HG03460 (cell line): ENCODE data around the gene CDH4.

ENCODE experiments used
- ATAC-seq: cut with Tn5 transposase; IDR thresholded peaks from one replicate; pipeline ENCODE4 v1.9.1; 2021; ENCODE audit not compliant: unreplicated experiment

CDH4 gene

GRCh38 chr20:61806314-61806713 lies 554.3 kb downstream of the CDH4 start:
- no peak for ATAC-seq

- ATAC-seq = no peak
Measured at GRCh38 chr20:61806995-61807394, 554.9 kb downstream of the CDH4 start.

GRCh38 chr20:61807471-61808160 lies 555.6 kb downstream of the CDH4 start:
- no peak for ATAC-seq

- no peak for ATAC-seq
Measured at GRCh38 chr20:61808447-61808846, 556.4 kb downstream of the CDH4 start.

- no peak for ATAC-seq
Measured at GRCh38 chr20:61809006-61809770, 557.1 kb downstream of the CDH4 start.

- ATAC-seq = no peak
Measured at GRCh38 chr20:61810066-61810737, 558.1 kb downstream of the CDH4 start.

GRCh38 chr20:61810738-61811135 lies 558.7 kb downstream of the CDH4 start:
- ATAC-seq = no peak

GRCh38 chr20:61811166-61811565 lies 559.1 kb downstream of the CDH4 start:
- ATAC-seq = no peak

GRCh38 chr20:61812121-61812844 lies 560.2 kb downstream of the CDH4 start:
- ATAC-seq = no peak

- no peak for ATAC-seq
Measured at GRCh38 chr20:61812845-61813485, 560.9 kb downstream of the CDH4 start.

- ATAC-seq = no peak
Measured at GRCh38 chr20:61813791-61814190, 561.7 kb downstream of the CDH4 start.

- ATAC-seq = no peak
Measured at GRCh38 chr20:61814244-61814643, 562.2 kb downstream of the CDH4 start.

- no peak for ATAC-seq
Measured at GRCh38 chr20:61814726-61815125, 562.7 kb downstream of the CDH4 start.

- ATAC-seq = no peak
Measured at GRCh38 chr20:61815176-61815575, 563.1 kb downstream of the CDH4 start.

- ATAC-seq = no peak
Measured at GRCh38 chr20:61815678-61816077, 563.6 kb downstream of the CDH4 start.

GRCh38 chr20:61816606-61817460 lies 564.8 kb downstream of the CDH4 start:
- ATAC-seq = no peak

- ATAC-seq = no peak
Measured at GRCh38 chr20:61817575-61817974, 565.5 kb downstream of the CDH4 start.

GRCh38 chr20:61818746-61819573 lies 566.9 kb downstream of the CDH4 start:
- no peak for ATAC-seq

GRCh38 chr20:61819574-61819846 lies 567.4 kb downstream of the CDH4 start:
- no peak for ATAC-seq
